ENCODE results near the gene THOC1. TPM values are rescaled to one million over a fixed set of nuclear protein-coding genes. Genes with fewer than 3 reads are reported as not detected.

THOC1 gene
- polyA plus RNA-seq, 1 of the 3 experiments (the other 2 are of a cell fraction) = 12.3 TPM

DNA sequence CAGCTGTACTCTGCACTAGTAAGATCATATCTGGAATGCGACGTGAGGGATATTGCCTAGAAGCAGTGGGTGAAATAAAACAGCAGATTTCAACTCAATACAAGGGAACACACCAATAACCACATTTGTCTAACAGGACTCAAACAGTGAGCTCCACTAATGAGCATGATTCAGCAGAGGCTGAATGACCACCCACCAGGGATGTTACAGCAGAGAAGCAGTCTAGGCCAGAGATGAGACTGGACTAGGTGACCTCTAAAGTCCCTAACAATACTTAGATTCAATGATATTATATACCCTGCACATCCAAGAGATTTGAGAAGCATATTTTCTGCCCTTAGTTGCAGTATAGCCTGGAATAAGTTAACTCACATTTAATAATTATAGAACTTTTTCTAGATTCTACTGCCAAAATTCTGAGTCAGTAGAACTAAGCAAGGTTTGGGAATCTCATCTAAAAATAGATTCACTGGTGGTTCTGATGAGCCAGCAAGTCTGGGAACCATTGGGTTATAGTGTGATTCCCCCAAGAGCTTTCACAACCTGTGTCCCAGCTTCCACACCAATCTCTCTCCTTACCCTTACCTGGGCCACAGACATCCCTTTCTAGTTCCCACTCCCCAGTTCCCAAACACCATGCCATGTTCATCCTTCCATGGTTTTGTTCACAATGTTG is 6.3 kb downstream of the THOC1 start:
- peaks cover 0 to 1% of the 10 kb centered on the region in 2 experiments; a peak in 1 of 4 replicates for H3K4me1 ChIP-seq (ENCODE audit: control insufficient read depth in 1 of 2, insufficient read depth in 2 of 2, low read depth in 1 of 2, low read length in 1 of 2)
- H2AFZ ChIP-seq (ENCODE audit: low read depth) = no peak overlapping the region
- peaks cover 17% of the 10 kb centered on the region for H3K79me2 ChIP-seq (ENCODE audit: insufficient read depth)
- no peaks in the 10 kb centered on the region for H3K9me3 ChIP-seq
- no peak overlapping the region for H3K4me3 ChIP-seq (ENCODE audit: low read depth in 2 of 2, low read length in 1 of 2)
- no peak overlapping the region for H3K4me2 ChIP-seq
- H3K36me3 ChIP-seq (replicated peaks in 1 of 2; ENCODE audit: control insufficient read depth in 1 of 2, insufficient read depth in 2 of 2, low read length in 1 of 2) = peaks cover 64 to 87% of the 10 kb centered on the region in 2 experiments
- ChIA-PET CTCF (no interaction called here), POLR2A (interaction anchor here (0.5 kb wide), 1 partner anchor 545 kb away, joined by 3 read pairs; no protein-coding TSS in a partner anchor)
- no peaks in the 10 kb centered on the region for H3K9me2 ChIP-seq
- 95% methylated on average over 2 of the region's 2 CpGs for WGBS (ENCODE audit: low lambda C conversion rate)
- no peaks in the 10 kb centered on the region for H4K20me1 ChIP-seq (ENCODE audit: insufficient read depth)
- H3K27me3 ChIP-seq (ENCODE audit: insufficient read depth) = no peaks in the 10 kb centered on the region
- DNase-seq = no peak
- H3K27ac ChIP-seq (ENCODE audit: low read depth in 2 of 2, low read length in 1 of 2) = no peak overlapping the region
- H3F3A ChIP-seq (replicated peaks; ENCODE audit: insufficient read depth) = no peaks in the 10 kb centered on the region
- no peak for TF ChIP-seq RAD21 (IDR thresholded peaks at IDR 0.05; ENCODE audit: low read length)
- no peak for TF ChIP-seq RFX5 (IDR thresholded peaks at IDR 0.05; ENCODE audit: low read length)
- TF ChIP-seq, protein P1, sequence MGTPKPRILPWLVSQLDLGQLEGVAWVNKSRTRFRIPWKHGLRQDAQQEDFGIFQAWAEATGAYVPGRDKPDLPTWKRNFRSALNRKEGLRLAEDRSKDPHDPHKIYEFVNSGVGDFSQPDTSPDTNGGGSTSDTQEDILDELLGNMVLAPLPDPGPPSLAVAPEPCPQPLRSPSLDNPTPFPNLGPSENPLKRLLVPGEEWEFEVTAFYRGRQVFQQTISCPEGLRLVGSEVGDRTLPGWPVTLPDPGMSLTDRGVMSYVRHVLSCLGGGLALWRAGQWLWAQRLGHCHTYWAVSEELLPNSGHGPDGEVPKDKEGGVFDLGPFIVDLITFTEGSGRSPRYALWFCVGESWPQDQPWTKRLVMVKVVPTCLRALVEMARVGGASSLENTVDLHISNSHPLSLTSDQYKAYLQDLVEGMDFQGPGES (IDR thresholded peaks at IDR 0.05; ENCODE audit: low read depth, low read length) = no peak
- no peak for TF ChIP-seq CHD2 (IDR thresholded peaks at IDR 0.05; ENCODE audit: low read length, partially characterized antibody)
- no peak for TF ChIP-seq SMC3 (IDR thresholded peaks at IDR 0.05; ENCODE audit: low read depth, low read length)
- TF ChIP-seq, protein P2, sequence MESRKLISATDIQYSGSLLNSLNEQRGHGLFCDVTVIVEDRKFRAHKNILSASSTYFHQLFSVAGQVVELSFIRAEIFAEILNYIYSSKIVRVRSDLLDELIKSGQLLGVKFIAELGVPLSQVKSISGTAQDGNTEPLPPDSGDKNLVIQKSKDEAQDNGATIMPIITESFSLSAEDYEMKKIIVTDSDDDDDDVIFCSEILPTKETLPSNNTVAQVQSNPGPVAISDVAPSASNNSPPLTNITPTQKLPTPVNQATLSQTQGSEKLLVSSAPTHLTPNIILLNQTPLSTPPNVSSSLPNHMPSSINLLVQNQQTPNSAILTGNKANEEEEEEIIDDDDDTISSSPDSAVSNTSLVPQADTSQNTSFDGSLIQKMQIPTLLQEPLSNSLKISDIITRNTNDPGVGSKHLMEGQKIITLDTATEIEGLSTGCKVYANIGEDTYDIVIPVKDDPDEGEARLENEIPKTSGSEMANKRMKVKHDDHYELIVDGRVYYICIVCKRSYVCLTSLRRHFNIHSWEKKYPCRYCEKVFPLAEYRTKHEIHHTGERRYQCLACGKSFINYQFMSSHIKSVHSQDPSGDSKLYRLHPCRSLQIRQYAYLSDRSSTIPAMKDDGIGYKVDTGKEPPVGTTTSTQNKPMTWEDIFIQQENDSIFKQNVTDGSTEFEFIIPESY (IDR thresholded peaks at IDR 0.05; ENCODE audit: borderline replicate concordance, low read depth) = no peak
- TF ChIP-seq, protein P3, sequence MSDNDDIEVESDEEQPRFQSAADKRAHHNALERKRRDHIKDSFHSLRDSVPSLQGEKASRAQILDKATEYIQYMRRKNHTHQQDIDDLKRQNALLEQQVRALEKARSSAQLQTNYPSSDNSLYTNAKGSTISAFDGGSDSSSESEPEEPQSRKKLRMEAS (IDR thresholded peaks at IDR 0.05; ENCODE audit: low read depth) = no peak
- no peak for TF ChIP-seq GATA2 (CRISPR knock-in tag; IDR thresholded peaks at IDR 0.05)
- no peak for TF ChIP-seq POLR2AphosphoS5 (IDR thresholded peaks at IDR 0.05; ENCODE audit: low read depth, low read length)
- no peak for TF ChIP-seq TEAD4 (IDR thresholded peaks at IDR 0.05; ENCODE audit: borderline replicate concordance, insufficient read depth)
- TF ChIP-seq GABPA (IDR thresholded peaks at IDR 0.05; ENCODE audit: low read depth) = no peak
- no peak for TF ChIP-seq FOXJ3 (CRISPR knock-in tag; IDR thresholded peaks at IDR 0.05)
- TF ChIP-seq TAF1 (IDR thresholded peaks at IDR 0.05; ENCODE audit: borderline replicate concordance, low read depth, low read length) = no peak
- TF ChIP-seq, protein P4, sequence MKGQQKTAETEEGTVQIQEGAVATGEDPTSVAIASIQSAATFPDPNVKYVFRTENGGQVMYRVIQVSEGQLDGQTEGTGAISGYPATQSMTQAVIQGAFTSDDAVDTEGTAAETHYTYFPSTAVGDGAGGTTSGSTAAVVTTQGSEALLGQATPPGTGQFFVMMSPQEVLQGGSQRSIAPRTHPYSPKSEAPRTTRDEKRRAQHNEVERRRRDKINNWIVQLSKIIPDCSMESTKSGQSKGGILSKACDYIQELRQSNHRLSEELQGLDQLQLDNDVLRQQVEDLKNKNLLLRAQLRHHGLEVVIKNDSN (IDR thresholded peaks at IDR 0.05; ENCODE audit: borderline replicate concordance, low read depth) = no peak
- H3K9ac ChIP-seq = no peak overlapping the region
